Measurements from ENCODE around the gene PELI1. TPM values are rescaled to one million over a fixed set of nuclear protein-coding genes. Genes with fewer than 3 reads are reported as not detected.
A peak's percentile ranks its signal among the peaks of the same experiment; 100 is the strongest.

The PELI1 gene
- total and polyA plus RNA-seq, 2 experiments from 2014 or later: 30.5 to 62.9 TPM

- Histone ChIP-seq H3K4me3 (no peak overlapping the region), H3K36me3 (replicated peaks; ENCODE audit: insufficient read depth, low read depth) (no peaks in the 10 kb centered on the region), H3K27ac (peak overlapping the region; percentile 79), H3K4me2 (peak overlapping the region; percentile 47), H3K4me1 (ENCODE audit: insufficient read depth) (peaks cover 49% of the 10 kb centered on the region), H3K27me3 (no peaks in the 10 kb centered on the region), H2AFZ (no peak overlapping the region), H3K79me2 (peaks cover 96% of the 10 kb centered on the region), H3K9me3 (ENCODE audit: low read depth) (no peaks in the 10 kb centered on the region), H3K9me2 (replicated peaks; ENCODE audit: insufficient read depth) (no peaks in the 10 kb centered on the region), H4K20me1 (ENCODE audit: insufficient read depth, poor library complexity, severe bottlenecking) (peaks cover 13% of the 10 kb centered on the region)
- DNase-seq (ENCODE audit: low spot score): no peak
- no peak for TF ChIP-seq EZH2 (IDR thresholded peaks at IDR 0.05; ENCODE audit: borderline replicate concordance)
- TF ChIP-seq, protein P1, sequence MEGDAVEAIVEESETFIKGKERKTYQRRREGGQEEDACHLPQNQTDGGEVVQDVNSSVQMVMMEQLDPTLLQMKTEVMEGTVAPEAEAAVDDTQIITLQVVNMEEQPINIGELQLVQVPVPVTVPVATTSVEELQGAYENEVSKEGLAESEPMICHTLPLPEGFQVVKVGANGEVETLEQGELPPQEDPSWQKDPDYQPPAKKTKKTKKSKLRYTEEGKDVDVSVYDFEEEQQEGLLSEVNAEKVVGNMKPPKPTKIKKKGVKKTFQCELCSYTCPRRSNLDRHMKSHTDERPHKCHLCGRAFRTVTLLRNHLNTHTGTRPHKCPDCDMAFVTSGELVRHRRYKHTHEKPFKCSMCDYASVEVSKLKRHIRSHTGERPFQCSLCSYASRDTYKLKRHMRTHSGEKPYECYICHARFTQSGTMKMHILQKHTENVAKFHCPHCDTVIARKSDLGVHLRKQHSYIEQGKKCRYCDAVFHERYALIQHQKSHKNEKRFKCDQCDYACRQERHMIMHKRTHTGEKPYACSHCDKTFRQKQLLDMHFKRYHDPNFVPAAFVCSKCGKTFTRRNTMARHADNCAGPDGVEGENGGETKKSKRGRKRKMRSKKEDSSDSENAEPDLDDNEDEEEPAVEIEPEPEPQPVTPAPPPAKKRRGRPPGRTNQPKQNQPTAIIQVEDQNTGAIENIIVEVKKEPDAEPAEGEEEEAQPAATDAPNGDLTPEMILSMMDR (IDR thresholded peaks at IDR 0.05; ENCODE audit: poor library complexity): no peak
- TF ChIP-seq EZH2phosphoT487 (IDR thresholded peaks at IDR 0.05; ENCODE audit: low read depth, severe bottlenecking, unreplicated experiment): no peak
- WGBS (ENCODE audit: low lambda C conversion rate, missing lambda C conversion rate): 64% methylated on average over 2 of the region's 2 CpGs
Measured at GRCh38 chr2:64115808-64116598, 28.2 kb downstream of the PELI1 start.

DNA sequence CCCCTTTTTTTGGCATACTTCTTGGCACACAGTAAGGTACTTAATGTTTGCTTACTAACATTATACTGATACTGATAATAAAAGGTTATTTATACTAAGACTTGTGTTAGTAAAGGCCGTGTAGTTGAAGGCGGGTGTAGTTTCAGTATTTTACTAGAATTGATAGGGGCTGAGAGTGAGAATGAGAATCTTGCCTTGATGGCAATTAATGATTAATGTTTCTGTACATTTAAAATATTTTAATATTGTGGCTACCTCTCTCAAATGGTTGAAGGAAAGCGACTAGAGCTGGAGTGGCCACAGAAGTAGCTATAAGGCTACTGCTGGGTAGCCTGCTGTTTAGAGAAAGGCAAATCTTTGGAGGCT, 29.3 kb downstream of the PELI1 start:
- DNase-seq (ENCODE audit: low spot score): no peak
- peak overlapping the region; percentile 34 for H3K4me2 ChIP-seq
- 59% methylated on average over 3 of the region's 3 CpGs for WGBS (ENCODE audit: low lambda C conversion rate, missing lambda C conversion rate)
- H3K4me3 ChIP-seq: no peak overlapping the region
- H4K20me1 ChIP-seq (ENCODE audit: insufficient read depth, poor library complexity, severe bottlenecking): peaks cover 6% of the 10 kb centered on the region
- H3K9me3 ChIP-seq (ENCODE audit: low read depth): no peaks in the 10 kb centered on the region
- TF ChIP-seq EZH2 (IDR thresholded peaks at IDR 0.05; ENCODE audit: borderline replicate concordance) (no peak), EZH2phosphoT487 (IDR thresholded peaks at IDR 0.05; ENCODE audit: low read depth, severe bottlenecking, unreplicated experiment) (no peak)
- TF ChIP-seq, protein P1 (IDR thresholded peaks at IDR 0.05; ENCODE audit: poor library complexity): no peak
- H3K79me2 ChIP-seq: peaks cover 96% of the 10 kb centered on the region
- no peak overlapping the region for H2AFZ ChIP-seq
- peak overlapping the region; percentile 79 for H3K27ac ChIP-seq
- no peaks in the 10 kb centered on the region for H3K27me3 ChIP-seq
- no peaks in the 10 kb centered on the region for H3K36me3 ChIP-seq (replicated peaks; ENCODE audit: insufficient read depth, low read depth)
- H3K9me2 ChIP-seq (replicated peaks; ENCODE audit: insufficient read depth): no peaks in the 10 kb centered on the region
- H3K4me1 ChIP-seq (ENCODE audit: insufficient read depth): peaks cover 40% of the 10 kb centered on the region

- DNase-seq (ENCODE audit: low spot score): no peak
- TF ChIP-seq, protein P1 (IDR thresholded peaks at IDR 0.05; ENCODE audit: poor library complexity): no peak
- no peak for TF ChIP-seq EZH2phosphoT487 (IDR thresholded peaks at IDR 0.05; ENCODE audit: low read depth, severe bottlenecking, unreplicated experiment)
- TF ChIP-seq EZH2 (IDR thresholded peaks at IDR 0.05; ENCODE audit: borderline replicate concordance): no peak
- H3K79me2 ChIP-seq: peaks cover 96% of the 10 kb centered on the region
- no peaks in the 10 kb centered on the region for H3K36me3 ChIP-seq (replicated peaks; ENCODE audit: insufficient read depth, low read depth)
- H2AFZ ChIP-seq: no peak overlapping the region
- H3K27ac ChIP-seq: peak overlapping the region; percentile 79
- H3K9me3 ChIP-seq (ENCODE audit: low read depth): no peaks in the 10 kb centered on the region
- no peaks in the 10 kb centered on the region for H3K9me2 ChIP-seq (replicated peaks; ENCODE audit: insufficient read depth)
- H3K27me3 ChIP-seq: no peaks in the 10 kb centered on the region
- H3K4me2 ChIP-seq: peak overlapping the region; percentile 34
- H4K20me1 ChIP-seq (ENCODE audit: insufficient read depth, poor library complexity, severe bottlenecking): peaks cover 6% of the 10 kb centered on the region
- H3K4me1 ChIP-seq (ENCODE audit: insufficient read depth): peaks cover 35% of the 10 kb centered on the region
- WGBS (ENCODE audit: low lambda C conversion rate, missing lambda C conversion rate): 45% methylated on average over 1 of the region's 1 CpG
- H3K4me3 ChIP-seq: no peak overlapping the region
Measured at GRCh38 chr2:64114063-64114911, 29.9 kb downstream of the PELI1 start.

Measured in hepatocyte (in vitro differentiated cells).